Loucy (cell line): Measurements from ENCODE around the gene EIF4G3.

Experiments
- EZH2phosphoT487 ChIP-seq: fragments of 200-600 bp; IDR thresholded peaks from 2 replicates; pipeline ENCODE4 v1.6.1; 2018; ENCODE audit warnings: antibody characterized with exemption, mild to moderate bottlenecking, moderate library complexity, borderline replicate concordance
- TF ChIP-seq, protein P1 (sequence below): fragments of 200-600 bp; sonication (generic); conservative IDR thresholded peaks from 2 replicates; pipeline ENCODE4 v1.5.1; 2014; ENCODE audit warnings: mild to moderate bottlenecking, antibody characterized with exemption, low read length

DNA sequence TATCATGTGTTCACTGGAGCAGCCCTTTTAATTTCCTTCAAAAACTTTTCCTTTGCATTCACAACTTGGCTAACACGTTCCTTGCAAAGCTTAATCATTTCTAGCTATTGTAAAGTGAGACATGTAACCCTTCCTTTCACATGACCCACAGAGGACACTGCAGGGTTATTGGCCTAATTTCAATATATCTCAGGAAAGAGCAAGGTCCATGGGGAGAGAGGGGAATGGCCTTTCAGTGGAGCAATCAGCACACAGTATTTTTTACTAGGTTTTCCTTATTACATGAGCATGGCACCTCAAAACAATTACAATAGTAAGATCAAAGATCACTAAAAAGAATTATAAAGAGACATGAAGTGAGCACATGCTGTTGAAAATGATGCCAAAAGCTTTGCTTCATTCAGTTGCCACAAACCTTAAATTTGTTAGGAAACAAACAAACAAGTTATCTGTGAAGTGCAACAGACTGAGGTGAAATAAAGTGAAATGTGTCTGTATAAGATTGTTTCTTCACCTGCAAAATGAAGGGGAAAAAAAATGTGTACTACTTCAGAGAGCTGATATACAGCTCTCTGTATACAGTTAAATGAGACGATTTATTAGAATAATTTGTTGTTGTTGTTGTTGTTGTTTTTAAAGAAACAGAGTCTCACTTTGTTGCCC, 61.5 kb downstream of the EIF4G3 start:
- TF ChIP-seq, protein P1, sequence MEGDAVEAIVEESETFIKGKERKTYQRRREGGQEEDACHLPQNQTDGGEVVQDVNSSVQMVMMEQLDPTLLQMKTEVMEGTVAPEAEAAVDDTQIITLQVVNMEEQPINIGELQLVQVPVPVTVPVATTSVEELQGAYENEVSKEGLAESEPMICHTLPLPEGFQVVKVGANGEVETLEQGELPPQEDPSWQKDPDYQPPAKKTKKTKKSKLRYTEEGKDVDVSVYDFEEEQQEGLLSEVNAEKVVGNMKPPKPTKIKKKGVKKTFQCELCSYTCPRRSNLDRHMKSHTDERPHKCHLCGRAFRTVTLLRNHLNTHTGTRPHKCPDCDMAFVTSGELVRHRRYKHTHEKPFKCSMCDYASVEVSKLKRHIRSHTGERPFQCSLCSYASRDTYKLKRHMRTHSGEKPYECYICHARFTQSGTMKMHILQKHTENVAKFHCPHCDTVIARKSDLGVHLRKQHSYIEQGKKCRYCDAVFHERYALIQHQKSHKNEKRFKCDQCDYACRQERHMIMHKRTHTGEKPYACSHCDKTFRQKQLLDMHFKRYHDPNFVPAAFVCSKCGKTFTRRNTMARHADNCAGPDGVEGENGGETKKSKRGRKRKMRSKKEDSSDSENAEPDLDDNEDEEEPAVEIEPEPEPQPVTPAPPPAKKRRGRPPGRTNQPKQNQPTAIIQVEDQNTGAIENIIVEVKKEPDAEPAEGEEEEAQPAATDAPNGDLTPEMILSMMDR = no peak
- no peak for TF ChIP-seq EZH2phosphoT487
